Measurements from ENCODE around the gene AGAP1.
"Not testable (repeated sequence)": the region's sequence is repeated elsewhere in the genome, so short reads cannot be mapped to it uniquely, and the experiment has no call there.

The AGAP1 gene

GRCh38 chr2:236122236-236122635 lies 628.4 kb downstream of the AGAP1 start:
- no peak for DNase-seq

GRCh38 chr2:236123716-236124115 lies 629.9 kb downstream of the AGAP1 start:
- DNase-seq = no peak

- DNase-seq = no peak
These were observed 630.5 kb downstream of the AGAP1 start for GRCh38 chr2:236124182-236124893.

GRCh38 chr2:236125541-236125940 lies 631.7 kb downstream of the AGAP1 start:
- no peak for DNase-seq

GRCh38 chr2:236127010-236127409 lies 633.2 kb downstream of the AGAP1 start:
- DNase-seq = no peak

GRCh38 chr2:236128321-236128720 lies 634.5 kb downstream of the AGAP1 start:
- no peak for DNase-seq

GRCh38 chr2:236129935-236130334 lies 636.1 kb downstream of the AGAP1 start:
- no peak for DNase-seq

GRCh38 chr2:236130349-236130998 lies 636.6 kb downstream of the AGAP1 start:
- DNase-seq = no peak

GRCh38 chr2:236131073-236131692 lies 637.3 kb downstream of the AGAP1 start:
- DNase-seq = no peak

- DNase-seq = no peak
These were observed 639.7 kb downstream of the AGAP1 start for GRCh38 chr2:236133410-236134012.

- DNase-seq = no peak
These were observed 642.7 kb downstream of the AGAP1 start for GRCh38 chr2:236136538-236136937.

- no peak for DNase-seq
These were observed 643.2 kb downstream of the AGAP1 start for GRCh38 chr2:236137066-236137465.

GRCh38 chr2:236141616-236142015 lies 647.8 kb downstream of the AGAP1 start:
- DNase-seq = not testable (repeated sequence)

- no peak for DNase-seq
These were observed 650.0 kb downstream of the AGAP1 start for GRCh38 chr2:236143811-236144210.

- no peak for DNase-seq
These were observed 652.6 kb downstream of the AGAP1 start for GRCh38 chr2:236146436-236146835.

- DNase-seq = no peak
These were observed 661.6 kb downstream of the AGAP1 start for GRCh38 chr2:236155406-236155805.

- no peak for DNase-seq
These were observed 662.4 kb downstream of the AGAP1 start for GRCh38 chr2:236156095-236156859.

- DNase-seq = no peak
These were observed 663.0 kb downstream of the AGAP1 start for GRCh38 chr2:236156860-236157194.

GRCh38 chr2:236157366-236157765 lies 663.5 kb downstream of the AGAP1 start:
- DNase-seq = no peak

- DNase-seq = no peak
These were observed 664.1 kb downstream of the AGAP1 start for GRCh38 chr2:236157815-236158498.

- DNase-seq = no peak
These were observed 665.3 kb downstream of the AGAP1 start for GRCh38 chr2:236158969-236159777.

GRCh38 chr2:236159778-236160170 lies 665.9 kb downstream of the AGAP1 start:
- DNase-seq = no peak
